Kidney (tissue), 14 donors: ENCODE data around the gene HDAC6. TPM values are rescaled to one million over a fixed set of nuclear protein-coding genes. Genes with fewer than 3 reads are reported as not detected.

Source experiments
- DNase-seq, 5 donors: peaks; one replicate each; pipeline ENCODE4 v3.0.0-alpha.2; 2013 to 2020
- FAIRE-seq: peaks from 2 replicates; lab custom pipeline; 2012; peaks lifted over from hg19 to GRCh38; lab: Jason Lieb, UNC
- H3K27ac ChIP-seq, 2 donors: one replicate each; pipeline ENCODE4 v1.7.0; 2013; ENCODE audit warnings: low read depth in 2 of 2, low read length in 2 of 2, inconsistent platforms in 1 of 2
- H3K27me3 ChIP-seq: one replicate; pipeline ENCODE4 v1.7.1; 2013; ENCODE audit warnings: low read length, inconsistent platforms; ENCODE audit not compliant: control insufficient read depth, insufficient read depth
- H3K36me3 ChIP-seq, 3 donors: one replicate each; pipeline versions ENCODE4 v1.7.0 to v1.7.1; 2013; ENCODE audit warnings: low read length in 3 of 3, control low read depth in 1 of 3, inconsistent platforms in 1 of 3; ENCODE audit not compliant: insufficient read depth in 3 of 3, control insufficient read depth in 2 of 3
- H3K4me1 ChIP-seq, 3 donors: one replicate each; pipeline versions ENCODE4 v1.7.0 to v1.7.1; 2013; ENCODE audit warnings: low read length in 3 of 3, inconsistent platforms in 1 of 3, low read depth in 1 of 3; ENCODE audit not compliant: control insufficient read depth in 2 of 3, insufficient read depth in 2 of 3
- H3K4me3 ChIP-seq, 3 donors: one replicate each; pipeline versions ENCODE4 v1.7.0 to v1.8.1; 2013; ENCODE audit warnings: low read length in 3 of 3, control low read depth in 1 of 3, inconsistent platforms in 1 of 3
- H3K9ac ChIP-seq, 3 donors: one replicate each; pipeline versions ENCODE4 v1.7.0 to v1.7.1; 2013; ENCODE audit warnings: low read length in 3 of 3, control low read depth in 1 of 3, inconsistent platforms in 1 of 3
- H3K9me3 ChIP-seq, 3 donors: one replicate each; pipeline versions ENCODE4 v1.7.0 to v1.7.1; 2013; ENCODE audit warnings: low read length in 3 of 3, control low read depth in 1 of 3, inconsistent platforms in 1 of 3; ENCODE audit not compliant: control insufficient read depth in 2 of 3, insufficient read depth in 1 of 3
- intact Hi-C: fragments of 100-400 bp; cut with DNase I; formaldehyde crosslinking; loops from one replicate; pipeline ENCODE4 v1.11.1; 2022
- polyA plus RNA-seq: library from polyadenylated mRNA; stranded (reverse); fragments of 350-450 nt; fragmentation: Illumina TruSeq; extraction: RNeasy Lipid Tissue Mini Kit (QIAGEN cat#74804); gene quantifications from one replicate; pipeline ENCODE4 v1.2.3, GENCODE V29; 2014; ENCODE audit warnings: low read depth, low replicate concordance; ENCODE audit not compliant: insufficient read depth
- total RNA-seq: library from RNA; stranded (reverse); fragmentation: NEBNext Ultra II Directional; extraction: Animal tissue kit (Norgen Biotek cat#: 25700); gene quantifications from one replicate; pipeline ENCODE4 v1.2.1, GENCODE V29; 2021
- TF ChIP-seq, protein P1 (sequence below): IDR thresholded peaks from 3 replicates; pipeline ENCODE4 v1.5.1; 2012; ENCODE audit warnings: mild to moderate bottlenecking, moderate library complexity, borderline replicate concordance; ENCODE audit not compliant: insufficient read depth; ENCODE audit errors: extremely low read depth
- donor health status: control.
- donor health status: control.
- donor health status: control.
- donor health status: control.
- donor health status: control.
- donor health status: DM: yes; HTN: yes; CAD: no.
- donor health status: Normal renal cell carcinoma (clear cell type).

Gene HDAC6
- total and polyA plus RNA-seq, 2 donors from 2014 or later: 96.9 to 123 TPM

DNA sequence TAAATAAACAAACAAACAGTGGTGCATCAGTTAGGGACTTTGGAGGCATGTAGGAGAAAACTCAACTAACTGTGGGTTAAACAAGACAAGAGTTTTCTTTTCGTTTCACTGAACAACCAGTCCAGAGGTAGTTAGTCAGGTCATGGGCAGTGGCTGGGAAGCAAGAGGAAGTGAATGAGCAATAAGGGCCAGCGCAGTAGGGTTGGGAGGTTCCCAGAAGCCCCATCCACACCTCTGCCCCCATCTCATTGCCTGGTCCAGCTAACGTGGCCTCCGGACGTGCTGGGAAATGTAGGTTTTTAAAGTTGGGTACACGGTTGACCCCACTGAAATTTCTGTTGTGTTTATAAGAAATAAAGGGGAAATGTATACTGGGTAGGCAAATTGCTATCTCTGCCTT lies 31.6 kb upstream of the HDAC6 start:
- Histone ChIP-seq H3K4me3 (no peak overlapping the region), H3K4me1 (no peaks in the 10 kb centered on the region), H3K36me3 (no peaks in the 10 kb centered on the region), H3K9ac (no peak overlapping the region), H3K27ac (no peak overlapping the region), H3K27me3 (no peaks in the 10 kb centered on the region), H3K9me3 (no peaks in the 10 kb centered on the region)
- intact Hi-C loops: no loop called here
- FAIRE-seq (no peak), DNase-seq (no peak)
- TF ChIP-seq, protein P1, sequence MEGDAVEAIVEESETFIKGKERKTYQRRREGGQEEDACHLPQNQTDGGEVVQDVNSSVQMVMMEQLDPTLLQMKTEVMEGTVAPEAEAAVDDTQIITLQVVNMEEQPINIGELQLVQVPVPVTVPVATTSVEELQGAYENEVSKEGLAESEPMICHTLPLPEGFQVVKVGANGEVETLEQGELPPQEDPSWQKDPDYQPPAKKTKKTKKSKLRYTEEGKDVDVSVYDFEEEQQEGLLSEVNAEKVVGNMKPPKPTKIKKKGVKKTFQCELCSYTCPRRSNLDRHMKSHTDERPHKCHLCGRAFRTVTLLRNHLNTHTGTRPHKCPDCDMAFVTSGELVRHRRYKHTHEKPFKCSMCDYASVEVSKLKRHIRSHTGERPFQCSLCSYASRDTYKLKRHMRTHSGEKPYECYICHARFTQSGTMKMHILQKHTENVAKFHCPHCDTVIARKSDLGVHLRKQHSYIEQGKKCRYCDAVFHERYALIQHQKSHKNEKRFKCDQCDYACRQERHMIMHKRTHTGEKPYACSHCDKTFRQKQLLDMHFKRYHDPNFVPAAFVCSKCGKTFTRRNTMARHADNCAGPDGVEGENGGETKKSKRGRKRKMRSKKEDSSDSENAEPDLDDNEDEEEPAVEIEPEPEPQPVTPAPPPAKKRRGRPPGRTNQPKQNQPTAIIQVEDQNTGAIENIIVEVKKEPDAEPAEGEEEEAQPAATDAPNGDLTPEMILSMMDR: no peak

DNA sequence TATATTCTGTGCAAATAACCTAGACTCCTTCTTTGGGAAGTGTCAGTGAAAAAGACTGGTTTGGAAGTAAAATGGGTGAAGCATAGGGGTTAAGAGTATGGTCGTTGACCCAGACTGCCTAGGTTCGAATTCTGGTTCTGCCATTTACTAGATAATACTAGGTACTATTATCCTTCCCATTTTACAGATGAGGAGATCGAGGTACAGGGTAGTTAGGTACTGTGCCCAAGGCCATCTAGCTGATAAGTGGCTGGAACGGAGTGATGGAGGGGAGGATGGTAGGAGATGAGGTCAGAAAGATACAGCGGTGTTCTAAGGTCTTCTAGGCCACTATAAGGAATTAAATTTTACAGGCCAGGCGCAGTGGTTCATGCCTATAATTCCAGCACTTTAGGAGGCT lies 29.3 kb upstream of the HDAC6 start:
- Histone ChIP-seq H3K36me3 (no peaks in the 10 kb centered on the region), H3K27me3 (peaks cover 2% of the 10 kb centered on the region), H3K4me3 (no peak overlapping the region), H3K27ac (no peak overlapping the region), H3K9ac (no peak overlapping the region), H3K9me3 (no peaks in the 10 kb centered on the region), H3K4me1 (no peaks in the 10 kb centered on the region)
- DNase-seq (no peak), FAIRE-seq (no peak)
- intact Hi-C loops: no loop called here
- TF ChIP-seq, protein P1: no peak

DNA sequence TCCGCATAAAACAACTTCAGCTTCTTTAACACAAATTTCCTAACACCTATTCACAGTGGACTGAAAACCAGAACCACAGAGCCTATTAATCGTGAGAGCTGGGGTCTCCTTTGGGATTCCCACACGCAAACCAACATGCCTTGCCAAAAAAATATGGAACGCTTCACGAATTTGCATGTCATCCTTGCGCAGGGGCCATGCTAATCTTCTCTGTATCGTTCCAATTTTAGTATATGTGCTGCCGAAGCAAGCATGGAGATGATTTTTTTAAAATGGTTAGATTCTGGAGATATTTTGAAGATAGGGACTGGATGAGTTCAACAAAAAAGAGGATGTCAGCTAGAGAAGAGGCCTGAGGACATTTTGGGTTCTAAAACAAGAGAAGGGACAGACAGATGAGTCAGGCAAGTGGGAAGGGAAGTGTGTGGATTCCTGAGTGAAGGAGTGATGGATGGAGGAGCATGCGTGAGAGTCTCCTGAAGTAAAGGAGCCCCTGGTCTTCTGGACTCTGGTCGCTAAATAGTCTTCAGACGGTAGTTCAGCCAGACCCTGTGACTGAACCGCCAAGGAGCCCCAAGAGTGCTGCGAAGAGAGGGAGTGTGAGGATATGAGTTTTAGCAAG lies 24.9 kb upstream of the HDAC6 start:
- Histone ChIP-seq H3K27me3 (peaks cover 2% of the 10 kb centered on the region), H3K4me3 (no peak overlapping the region), H3K9me3 (no peaks in the 10 kb centered on the region), H3K36me3 (no peaks in the 10 kb centered on the region), H3K4me1 (no peaks in the 10 kb centered on the region), H3K9ac (no peak overlapping the region), H3K27ac (no peak overlapping the region)
- DNase-seq (no peak), FAIRE-seq (no peak)
- intact Hi-C loops: no loop called here
- TF ChIP-seq, protein P1: no peak

DNA sequence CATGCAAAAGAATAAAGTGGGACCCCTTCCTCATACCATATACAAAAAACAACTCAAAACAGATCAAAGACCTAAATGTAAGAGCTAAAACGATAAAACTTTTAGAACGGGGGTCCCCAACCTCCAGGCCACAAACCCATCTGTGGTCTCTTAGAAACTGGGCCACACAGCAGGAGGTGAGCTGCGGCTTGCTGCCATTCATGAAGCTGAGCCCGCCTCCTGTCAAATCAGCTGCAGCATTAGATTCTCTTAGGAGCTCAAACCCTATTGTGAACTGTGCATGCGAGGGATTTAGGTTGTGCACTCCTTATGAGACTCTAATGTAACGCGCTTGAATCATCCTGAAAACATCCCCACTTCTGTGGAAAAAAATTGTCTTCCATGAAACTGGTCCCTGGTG lies 22.5 kb upstream of the HDAC6 start:
- peaks cover 2% of the 10 kb centered on the region for H3K27me3 ChIP-seq
- no peak for FAIRE-seq
- H3K4me3 ChIP-seq: no peak overlapping the region
- H3K36me3 ChIP-seq: no peaks in the 10 kb centered on the region
- DNase-seq: no peak
- H3K9ac ChIP-seq: no peak overlapping the region
- no peaks in the 10 kb centered on the region for H3K4me1 ChIP-seq
- intact Hi-C loops: no loop called here
- TF ChIP-seq, protein P1: no peak
- H3K9me3 ChIP-seq: no peaks in the 10 kb centered on the region
- no peak overlapping the region for H3K27ac ChIP-seq
